OCI-LY1 (cell line): ENCODE results near the gene SIX4.
A peak's percentile ranks its signal among the peaks of the same experiment; 100 is the strongest.

Experiments
- H2AFZ ChIP-seq: fragments of 200-600 bp; sonication (generic), shearing (Covaris generic); 2 replicates; pipeline ENCODE4 v1.6.0; 2014; ENCODE audit warnings: antibody characterized with exemption, mild to moderate bottlenecking, low read length
- H3F3A ChIP-seq: fragments of 200-600 bp; sonication (generic), shearing (Covaris generic); 2 replicates; pipeline ENCODE4 v1.6.0; 2014; ENCODE audit warnings: mild to moderate bottlenecking, antibody characterized with exemption, low read length, moderate library complexity; ENCODE audit not compliant: insufficient read depth
- H3K27ac ChIP-seq: fragments of 200-600 bp; sonication (generic); 2 replicates; pipeline ENCODE4 v1.5.1; 2014; ENCODE audit warnings: low read length, mixed run types, mild to moderate bottlenecking, low read depth; ENCODE audit not compliant: poor library complexity, severe bottlenecking
- H3K27me3 ChIP-seq: fragments of 200-600 bp; sonication (generic); 2 replicates; pipeline ENCODE4 v1.6.0; 2014; ENCODE audit warnings: antibody characterized with exemption, mild to moderate bottlenecking, low read length, moderate library complexity; ENCODE audit not compliant: insufficient read depth
- H3K36me3 ChIP-seq: fragments of 200-600 bp; sonication (generic); 2 replicates; pipeline ENCODE4 v1.6.1; 2014; ENCODE audit warnings: mild to moderate bottlenecking, antibody characterized with exemption, low read length, moderate library complexity, mixed read lengths; ENCODE audit not compliant: insufficient read depth
- H3K4me1 ChIP-seq: fragments of 200-600 bp; sonication (generic); 2 replicates; pipeline ENCODE4 v1.5.1; 2014; ENCODE audit warnings: mild to moderate bottlenecking, low read length, moderate library complexity; ENCODE audit not compliant: insufficient read depth, severe bottlenecking
- H3K4me2 ChIP-seq: fragments of 200-600 bp; sonication (generic), shearing (Covaris generic); 2 replicates; pipeline ENCODE4 v1.6.1; 2014; ENCODE audit warnings: low read length
- H3K4me3 ChIP-seq: fragments of 200-600 bp; sonication (generic); 2 replicates; pipeline ENCODE4 v1.5.1; 2014; ENCODE audit warnings: low read length, low read depth, mild to moderate bottlenecking, mixed read lengths; ENCODE audit not compliant: poor library complexity, severe bottlenecking
- H3K79me2 ChIP-seq: fragments of 200-600 bp; shearing (Covaris generic); 2 replicates; pipeline ENCODE4 v1.6.1; 2016; ENCODE audit warnings: mixed run types, low read length, mixed read lengths; ENCODE audit not compliant: insufficient read depth
- H3K9ac ChIP-seq: fragments of 200-600 bp; sonication (generic), shearing (Covaris generic); 2 replicates; pipeline ENCODE4 v1.6.1; 2014; ENCODE audit warnings: mild to moderate bottlenecking, low read length, mixed read lengths
- H3K9me2 ChIP-seq: fragments of 200-600 bp; sonication (generic), shearing (Covaris generic); 2 replicates; pipeline ENCODE4 v1.6.1; 2014; ENCODE audit warnings: low read depth, mild to moderate bottlenecking, low read length, mixed read lengths
- H3K9me3 ChIP-seq: fragments of 200-600 bp; shearing (Covaris generic); 2 replicates; pipeline ENCODE4 v1.6.1; 2014; ENCODE audit warnings: low read length, mixed read lengths
- H4K20me1 ChIP-seq: fragments of 200-600 bp; sonication (generic), shearing (Covaris generic); 2 replicates; pipeline ENCODE4 v1.6.0; 2016; ENCODE audit warnings: mild to moderate bottlenecking, low read length; ENCODE audit not compliant: insufficient read depth
- EZH2 ChIP-seq: fragments of 200-600 bp; sonication (generic), shearing (Covaris generic); IDR thresholded peaks from 2 replicates; pipeline ENCODE4 v1.8.0; 2017; ENCODE audit warnings: borderline replicate concordance, mixed run types, mild to moderate bottlenecking, antibody characterized with exemption, low read length, moderate library complexity, mixed read lengths
- TF ChIP-seq, protein P1 (sequence below): fragments of 200-600 bp; sonication (generic), shearing (Covaris generic); IDR thresholded peaks from 2 replicates; pipeline ENCODE4 v1.5.1; 2017; ENCODE audit warnings: mild to moderate bottlenecking, antibody characterized with exemption, low read length, moderate library complexity, mixed read lengths

The SIX4 gene

DNA sequence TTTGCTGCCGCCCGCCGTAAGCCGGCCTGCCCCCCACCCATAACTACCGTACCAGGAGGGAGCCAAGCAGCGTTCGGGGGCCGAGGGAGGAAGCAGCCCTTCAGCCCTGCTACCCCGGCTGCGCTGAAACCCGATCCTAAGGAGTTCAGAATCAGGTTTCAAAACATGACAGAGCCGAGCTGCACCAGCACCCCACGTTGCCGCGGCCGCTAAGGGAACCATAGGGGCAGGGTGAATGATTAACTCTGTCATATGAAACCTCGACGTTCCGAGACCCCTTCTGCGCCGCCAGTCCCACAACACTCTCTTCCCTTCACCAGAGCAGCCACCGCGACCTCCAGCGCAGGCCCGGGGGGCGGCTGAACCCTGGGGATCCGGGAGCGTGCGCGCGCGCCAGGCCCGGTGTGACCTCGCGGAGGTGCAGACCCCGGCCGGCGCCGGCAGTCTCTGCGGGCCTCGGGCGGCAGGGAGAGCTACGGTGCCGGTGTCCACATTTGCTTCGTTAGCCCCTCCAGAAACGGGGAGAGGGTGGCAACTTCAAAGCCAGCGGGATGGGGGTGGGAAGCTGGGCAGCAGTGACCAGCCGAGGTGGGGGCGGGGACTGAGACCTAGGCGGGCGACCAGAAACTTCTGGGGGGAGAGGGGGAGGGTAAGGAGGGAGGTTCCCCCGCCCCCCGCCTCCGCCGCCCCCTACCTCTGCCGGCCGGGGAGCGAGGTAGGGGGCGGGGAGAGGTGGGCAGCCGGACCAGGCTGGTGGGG lies 1.6 kb downstream of the SIX4 start:
- no peaks in the 10 kb centered on the region for H3K9me2 ChIP-seq
- no peaks in the 10 kb centered on the region for H3K36me3 ChIP-seq
- no peaks in the 10 kb centered on the region for H3K27me3 ChIP-seq
- H3K9me3 ChIP-seq: no peaks in the 10 kb centered on the region
- H3K27ac ChIP-seq: no peak overlapping the region
- no peaks in the 10 kb centered on the region for H4K20me1 ChIP-seq
- TF ChIP-seq EZH2: no peak
- TF ChIP-seq, protein P1, sequence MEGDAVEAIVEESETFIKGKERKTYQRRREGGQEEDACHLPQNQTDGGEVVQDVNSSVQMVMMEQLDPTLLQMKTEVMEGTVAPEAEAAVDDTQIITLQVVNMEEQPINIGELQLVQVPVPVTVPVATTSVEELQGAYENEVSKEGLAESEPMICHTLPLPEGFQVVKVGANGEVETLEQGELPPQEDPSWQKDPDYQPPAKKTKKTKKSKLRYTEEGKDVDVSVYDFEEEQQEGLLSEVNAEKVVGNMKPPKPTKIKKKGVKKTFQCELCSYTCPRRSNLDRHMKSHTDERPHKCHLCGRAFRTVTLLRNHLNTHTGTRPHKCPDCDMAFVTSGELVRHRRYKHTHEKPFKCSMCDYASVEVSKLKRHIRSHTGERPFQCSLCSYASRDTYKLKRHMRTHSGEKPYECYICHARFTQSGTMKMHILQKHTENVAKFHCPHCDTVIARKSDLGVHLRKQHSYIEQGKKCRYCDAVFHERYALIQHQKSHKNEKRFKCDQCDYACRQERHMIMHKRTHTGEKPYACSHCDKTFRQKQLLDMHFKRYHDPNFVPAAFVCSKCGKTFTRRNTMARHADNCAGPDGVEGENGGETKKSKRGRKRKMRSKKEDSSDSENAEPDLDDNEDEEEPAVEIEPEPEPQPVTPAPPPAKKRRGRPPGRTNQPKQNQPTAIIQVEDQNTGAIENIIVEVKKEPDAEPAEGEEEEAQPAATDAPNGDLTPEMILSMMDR: no peak
- peaks cover 7% of the 10 kb centered on the region for H3K4me1 ChIP-seq
- no peaks in the 10 kb centered on the region for H3K79me2 ChIP-seq
- H2AFZ ChIP-seq: no peak overlapping the region
- peak overlapping the region; percentile 73 for H3K4me2 ChIP-seq
- H3F3A ChIP-seq: no peaks in the 10 kb centered on the region
- H3K4me3 ChIP-seq: peak overlapping the region; percentile 63
- H3K9ac ChIP-seq: peak overlapping the region; percentile 51; the same call in 1 of the 2 replicates

DNA sequence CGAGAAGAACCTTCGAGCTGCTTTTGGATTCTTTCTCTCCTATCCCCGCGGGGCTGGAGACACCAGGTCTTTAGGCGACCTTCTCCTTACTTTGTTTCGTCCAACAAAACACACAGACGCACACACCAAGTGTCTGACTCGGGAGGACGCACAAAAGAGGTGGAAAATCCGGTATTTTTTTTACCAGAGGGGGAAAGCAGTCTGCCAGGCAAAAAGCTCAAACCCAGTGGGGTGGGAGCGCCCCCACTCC lies 2.1 kb downstream of the SIX4 start:
- H3F3A ChIP-seq: no peaks in the 10 kb centered on the region
- no peaks in the 10 kb centered on the region for H3K27me3 ChIP-seq
- H3K4me3 ChIP-seq: peak overlapping the region; percentile 63
- H3K4me1 ChIP-seq: peaks cover 7% of the 10 kb centered on the region
- H4K20me1 ChIP-seq: no peaks in the 10 kb centered on the region
- H2AFZ ChIP-seq: no peak overlapping the region
- TF ChIP-seq EZH2: no peak
- TF ChIP-seq, protein P1: no peak
- no peaks in the 10 kb centered on the region for H3K9me2 ChIP-seq
- H3K36me3 ChIP-seq: no peaks in the 10 kb centered on the region
- H3K4me2 ChIP-seq: peak overlapping the region; percentile 73
- H3K9me3 ChIP-seq: no peaks in the 10 kb centered on the region
- no peak overlapping the region; the same call in 1 of the 2 replicates for H3K9ac ChIP-seq
- H3K27ac ChIP-seq: no peak overlapping the region
- no peaks in the 10 kb centered on the region for H3K79me2 ChIP-seq

DNA sequence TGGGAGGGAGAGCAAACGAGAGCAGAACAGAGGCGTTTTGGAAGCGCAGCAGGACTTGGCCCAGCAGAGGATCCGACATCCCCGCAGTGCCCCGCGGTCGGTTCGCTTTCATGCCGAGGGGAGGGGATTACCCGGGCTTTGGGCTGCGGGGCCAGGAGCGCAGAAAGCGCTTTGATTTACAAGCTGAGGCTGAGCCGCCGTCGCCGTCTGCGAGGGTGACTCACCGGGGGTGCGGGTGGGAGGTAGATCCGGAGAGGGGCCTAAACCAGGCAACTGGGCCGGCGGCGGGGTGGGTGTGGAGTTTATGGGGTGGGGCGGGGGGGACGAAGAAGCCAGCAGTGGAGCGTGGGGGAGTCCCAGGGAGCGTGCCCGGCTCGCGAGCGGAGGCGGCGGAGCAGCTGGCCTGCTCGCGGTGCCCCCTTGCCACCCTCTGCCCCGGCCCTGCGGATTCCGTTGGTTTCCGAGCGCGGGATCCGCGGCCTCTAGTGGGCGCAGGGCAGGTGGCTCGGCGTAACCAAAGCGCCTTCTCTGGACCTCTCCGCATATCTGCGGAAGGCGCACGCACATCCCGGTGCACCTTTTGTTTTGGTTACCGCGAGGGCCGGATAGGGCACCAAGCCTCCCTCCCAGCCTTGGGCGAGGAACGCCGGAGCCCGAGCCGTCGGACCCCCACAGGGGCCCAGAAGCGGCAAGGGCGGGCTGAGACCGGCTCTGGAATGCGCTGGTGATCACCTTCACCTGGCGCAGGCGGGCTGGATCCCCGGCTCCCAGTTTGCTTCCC lies 2.6 kb downstream of the SIX4 start:
- peak overlapping the region; percentile 73 for H3K4me2 ChIP-seq
- no peaks in the 10 kb centered on the region for H3F3A ChIP-seq
- H3K4me3 ChIP-seq: peak overlapping the region; percentile 63
- H3K9me3 ChIP-seq: no peaks in the 10 kb centered on the region
- no peaks in the 10 kb centered on the region for H3K36me3 ChIP-seq
- no peaks in the 10 kb centered on the region for H3K79me2 ChIP-seq
- no peaks in the 10 kb centered on the region for H4K20me1 ChIP-seq
- no peaks in the 10 kb centered on the region for H3K27me3 ChIP-seq
- H3K9ac ChIP-seq: no peak overlapping the region; the same call in 1 of the 2 replicates
- TF ChIP-seq, protein P1: peak; percentile 32; the same call in 1 of the 2 replicates
- no peak for TF ChIP-seq EZH2
- H3K27ac ChIP-seq: no peak overlapping the region
- H2AFZ ChIP-seq: no peak overlapping the region
- no peaks in the 10 kb centered on the region for H3K9me2 ChIP-seq
- H3K4me1 ChIP-seq: peaks cover 7% of the 10 kb centered on the region
